ENCODE measurements around the gene ZMYND12.
"Not testable (repeated sequence)": the region's sequence is repeated elsewhere in the genome, so short reads cannot be mapped to it uniquely, and the experiment has no call there.

The ZMYND12 gene

GRCh38 chr1:42456010-42456753, at the start of gene ZMYND12, which contains the start of gene PPCS:
TSS of gene ZMYND12 (minus strand) at chr1:42456022. CDS start at chr1:42455997, 25 bp downstream.
TSS of gene PPCS (plus strand) at chr1:42456543. CDS start at chr1:42456566, 23 bp downstream.
- peak; percentile 79 for DNase-seq

DNA sequence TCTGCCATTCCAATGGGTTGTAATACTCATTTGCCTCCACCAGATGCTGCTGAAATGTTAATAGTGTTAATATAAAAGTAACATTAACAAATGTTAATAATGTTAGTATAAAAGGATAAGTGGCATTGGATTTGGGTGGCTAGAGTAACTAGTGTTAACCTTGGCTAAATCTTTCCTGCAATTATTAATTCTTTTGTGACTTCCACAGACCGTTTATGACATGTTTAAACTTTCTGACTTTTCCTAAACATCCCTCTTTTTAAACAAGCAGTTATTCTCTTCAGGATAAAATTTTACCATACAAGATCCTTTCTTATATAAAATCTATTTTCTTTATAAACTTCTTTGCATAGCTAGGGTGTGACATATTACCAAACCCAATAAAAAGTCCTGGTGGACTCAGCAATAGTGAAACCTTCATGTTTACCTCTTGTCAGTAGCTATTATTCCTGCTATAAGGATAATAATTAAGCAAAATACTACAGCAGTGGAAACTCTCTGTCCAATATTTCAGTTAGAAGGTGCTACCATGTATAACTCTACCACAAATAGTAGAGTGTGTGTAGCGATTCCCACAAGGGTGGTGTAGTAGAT, 48.8 kb upstream of the ZMYND12 start:
- no peak for DNase-seq

GRCh38 chr1:42502031-42502430, 46.2 kb upstream of the ZMYND12 start:
- DNase-seq: not testable (repeated sequence)

- DNase-seq: no peak
Observed at GRCh38 chr1:42490237-42490636, 34.4 kb upstream of the ZMYND12 start.

GRCh38 chr1:42484382-42484781, 28.6 kb upstream of the ZMYND12 start:
- no peak for DNase-seq

- no peak for DNase-seq
Observed at GRCh38 chr1:42482635-42483153, 26.9 kb upstream of the ZMYND12 start.

DNA sequence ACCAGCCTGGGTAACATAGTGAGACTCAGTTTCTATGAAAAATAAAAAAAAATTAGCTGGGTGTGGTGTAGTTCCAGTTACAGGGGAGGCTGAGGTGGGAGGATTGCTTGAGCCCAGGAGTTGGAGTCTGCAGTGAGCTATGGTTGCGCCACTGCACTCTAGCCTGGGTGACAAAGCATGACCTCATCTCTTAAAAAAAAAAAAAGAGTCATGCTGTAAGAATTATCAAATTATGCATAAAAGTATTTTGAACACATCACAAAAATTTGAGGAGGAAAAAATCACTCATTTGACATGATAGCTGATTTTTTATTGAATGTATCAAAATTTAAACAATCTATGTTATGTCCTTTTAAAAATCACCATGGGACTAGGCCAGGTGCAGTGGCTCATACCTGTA, 25.1 kb upstream of the ZMYND12 start:
- DNase-seq: no peak

GRCh38 chr1:42479621-42480020, 23.8 kb upstream of the ZMYND12 start:
- DNase-seq: no peak

DNA sequence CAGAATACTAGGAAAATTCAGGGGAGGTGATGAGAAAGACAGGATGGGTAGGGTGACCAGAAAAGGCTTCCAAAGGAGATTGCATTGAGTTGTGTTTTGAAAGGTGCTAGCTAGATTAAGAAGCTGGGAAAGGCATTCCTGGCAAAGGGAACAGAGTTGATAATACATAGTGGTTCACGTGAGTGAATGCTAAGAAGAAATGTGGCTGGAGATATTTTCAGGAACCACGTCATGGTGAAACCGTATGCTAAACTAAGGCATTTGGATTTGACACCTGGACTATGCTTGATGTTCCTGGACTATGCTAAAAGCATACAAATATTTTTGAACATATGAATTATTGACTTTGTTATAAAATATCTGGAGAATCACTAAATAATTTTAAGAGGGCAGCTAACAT, 22.0 kb upstream of the ZMYND12 start:
- DNase-seq: no peak

GRCh38 chr1:42477354-42477753, 21.5 kb upstream of the ZMYND12 start:
- not testable (repeated sequence) for DNase-seq

DNA sequence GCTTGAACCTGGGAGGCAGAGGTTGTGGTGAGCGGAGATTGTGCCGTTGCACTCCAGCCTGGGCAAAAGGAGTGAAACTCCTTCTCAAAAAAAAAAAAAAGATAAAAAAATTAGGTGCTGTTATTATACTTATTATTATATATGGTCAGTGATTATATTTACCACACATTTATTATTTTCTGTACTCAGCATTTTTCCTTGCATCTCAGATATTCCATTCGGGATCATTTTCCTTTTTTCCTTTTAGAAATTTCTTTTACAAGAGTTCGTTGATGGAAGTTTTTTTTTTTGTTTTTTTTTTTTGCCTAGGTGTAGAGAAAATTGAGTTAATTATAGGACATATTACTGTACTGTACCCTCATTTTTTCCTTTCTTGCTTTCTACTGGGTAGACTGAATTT, 20.8 kb upstream of the ZMYND12 start:
- DNase-seq: no peak

DNA sequence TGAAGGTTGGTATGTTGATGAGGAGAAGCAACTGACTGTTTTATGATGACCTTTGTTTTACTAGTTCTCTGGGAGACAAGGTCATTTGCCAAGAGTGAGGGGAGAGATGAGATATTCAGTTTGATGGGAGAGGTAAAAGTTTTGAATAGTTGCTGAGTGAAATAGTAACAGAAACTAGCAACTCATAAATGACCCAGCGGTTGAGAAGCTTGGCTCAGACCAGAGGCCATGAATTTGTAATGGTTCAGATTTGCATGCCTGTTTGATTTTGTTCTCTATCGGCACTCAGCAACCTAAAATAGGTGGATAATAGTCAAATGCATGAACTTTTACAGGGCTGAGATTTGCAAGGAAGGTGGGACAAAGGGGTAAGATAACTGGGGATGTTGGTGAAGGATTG, 13.9 kb upstream of the ZMYND12 start:
- DNase-seq: no peak

- DNase-seq: no peak
Observed at GRCh38 chr1:42466030-42466429, 10.2 kb upstream of the ZMYND12 start.

DNA sequence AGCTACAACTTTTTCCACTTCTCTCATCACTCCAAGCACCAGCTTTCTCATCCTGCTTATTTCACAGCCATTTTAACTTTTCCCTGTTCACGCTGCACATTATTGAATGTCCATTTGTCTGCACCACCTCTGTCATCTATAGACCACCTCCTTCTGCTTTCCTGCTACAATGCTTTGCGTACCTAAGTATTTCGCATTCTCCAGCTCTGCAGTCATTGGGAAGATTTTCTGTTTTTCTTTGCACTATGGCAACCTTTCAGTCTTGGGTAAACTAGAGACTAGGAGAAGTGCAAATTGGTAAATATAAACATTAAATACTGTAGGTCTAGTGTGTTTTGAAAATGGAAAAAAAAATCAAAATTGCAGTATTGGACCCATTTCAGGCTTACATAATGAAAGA, 8.1 kb upstream of the ZMYND12 start:
- DNase-seq: no peak

- peak; percentile 100 for DNase-seq
Observed at GRCh38 chr1:42462828-42463763, 7.3 kb upstream of the ZMYND12 start, which contains the start of gene CCDC30. TSS of gene CCDC30 (plus strand) at chr1:42463286. CDS start at chr1:42480552, 17,266 bp downstream.

DNA sequence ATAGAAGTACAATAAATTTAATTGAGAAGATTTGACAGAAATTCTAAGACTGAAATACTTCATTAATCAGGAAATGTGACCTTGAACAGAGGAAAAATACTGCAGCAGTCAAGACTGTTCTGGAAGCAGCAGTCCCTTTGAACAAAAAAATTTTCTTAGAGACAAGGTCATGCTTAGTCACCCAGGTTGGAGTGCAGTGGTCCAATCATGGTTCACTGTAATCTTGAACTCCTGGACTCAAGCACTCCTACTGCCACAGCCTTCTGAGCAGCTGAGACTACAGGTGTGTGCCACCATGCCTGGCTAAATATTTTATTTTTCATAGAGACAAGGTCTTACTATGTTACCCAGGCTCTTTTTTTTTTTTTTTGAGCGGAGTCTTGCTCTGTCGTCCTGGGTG, 5.4 kb upstream of the ZMYND12 start:
- no peak for DNase-seq

- peak; percentile 35 for DNase-seq
Observed at GRCh38 chr1:42456754-42457089, 900 bp upstream of the ZMYND12 start.

- DNase-seq: no peak
Observed at GRCh38 chr1:42454403-42454802, 1.4 kb downstream of the ZMYND12 start.

DNA sequence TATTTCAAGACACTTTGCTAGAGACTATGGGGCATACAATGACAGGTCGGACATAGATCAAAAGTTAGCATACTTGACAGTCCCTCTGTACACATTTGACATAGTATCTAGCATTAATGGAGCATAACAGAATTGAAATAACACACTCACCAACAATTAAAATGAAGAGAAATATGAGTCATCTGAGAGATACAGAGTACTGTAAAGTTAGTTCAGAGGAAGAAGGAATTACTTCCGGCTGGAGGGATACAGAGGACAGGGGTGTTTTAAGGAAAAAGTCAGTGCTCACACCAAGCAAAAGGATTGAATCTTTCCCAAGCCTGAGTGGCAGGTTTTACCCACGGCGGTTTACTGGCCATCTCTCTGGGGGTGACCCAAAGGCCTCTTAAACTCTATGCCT, 2.4 kb downstream of the ZMYND12 start:
- no peak for DNase-seq

DNA sequence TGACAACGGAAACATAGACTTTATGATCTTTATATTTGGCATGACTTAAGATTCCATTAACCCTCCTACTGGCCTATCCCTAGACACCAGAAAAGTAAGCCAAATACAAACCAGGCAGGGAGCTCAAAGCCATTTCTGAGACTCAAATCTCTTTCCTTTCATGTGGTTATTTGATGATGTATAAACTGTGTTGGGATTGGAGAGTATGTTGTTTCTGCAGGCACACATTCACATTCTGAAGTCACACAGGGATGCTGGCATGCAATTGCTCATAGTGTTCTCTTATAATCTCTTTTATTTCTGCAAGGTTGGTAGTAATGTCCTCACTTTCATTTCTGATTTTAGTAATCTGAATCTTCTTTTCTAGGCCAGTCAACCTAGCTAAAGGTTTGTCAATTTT, 5.8 kb downstream of the ZMYND12 start:
- DNase-seq: no peak

- DNase-seq: no peak
Observed at GRCh38 chr1:42449256-42449655, 6.6 kb downstream of the ZMYND12 start.

DNA sequence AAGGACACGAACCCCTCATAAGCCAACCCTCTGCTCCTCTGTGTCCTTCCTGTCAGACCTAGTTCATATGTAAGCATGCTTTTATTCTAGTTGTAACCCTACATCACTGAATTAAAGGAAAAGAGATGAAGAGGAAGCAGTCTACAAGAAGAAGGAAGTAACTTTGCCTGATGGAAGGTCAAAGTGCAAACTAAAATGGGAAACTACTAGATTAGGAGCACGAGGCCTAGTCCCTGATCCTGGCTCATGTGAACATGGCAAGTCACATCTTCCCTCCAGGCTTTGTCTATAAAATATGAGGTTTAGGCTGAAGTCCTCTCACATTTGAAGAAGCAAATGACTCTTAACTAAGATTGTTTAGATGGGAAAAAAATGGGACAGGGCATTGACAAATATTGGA, 13.2 kb downstream of the ZMYND12 start:
- DNase-seq: no peak

DNA sequence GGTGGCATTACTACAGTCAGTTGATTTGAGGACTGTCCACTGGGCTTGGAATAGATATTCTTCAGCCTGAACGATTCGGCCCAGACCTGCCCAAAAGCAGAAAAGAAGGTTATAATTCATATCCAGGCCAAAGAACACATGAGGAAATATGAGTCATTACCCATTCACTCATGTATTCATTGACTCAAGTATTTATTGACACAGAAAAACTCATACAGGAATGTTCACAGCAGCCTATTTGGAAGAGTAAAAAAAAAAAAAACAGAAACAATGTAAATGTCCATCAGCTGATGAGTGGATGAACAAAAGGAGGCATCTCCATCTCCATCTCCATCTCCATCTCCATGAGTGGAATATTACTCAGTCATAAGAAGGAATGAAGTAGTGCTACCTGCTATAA, 15.9 kb downstream of the ZMYND12 start:
- no peak for DNase-seq

Data from DMS79 (cell line).